Measurements from ENCODE around the gene PHF2.

The PHF2 gene

DNA sequence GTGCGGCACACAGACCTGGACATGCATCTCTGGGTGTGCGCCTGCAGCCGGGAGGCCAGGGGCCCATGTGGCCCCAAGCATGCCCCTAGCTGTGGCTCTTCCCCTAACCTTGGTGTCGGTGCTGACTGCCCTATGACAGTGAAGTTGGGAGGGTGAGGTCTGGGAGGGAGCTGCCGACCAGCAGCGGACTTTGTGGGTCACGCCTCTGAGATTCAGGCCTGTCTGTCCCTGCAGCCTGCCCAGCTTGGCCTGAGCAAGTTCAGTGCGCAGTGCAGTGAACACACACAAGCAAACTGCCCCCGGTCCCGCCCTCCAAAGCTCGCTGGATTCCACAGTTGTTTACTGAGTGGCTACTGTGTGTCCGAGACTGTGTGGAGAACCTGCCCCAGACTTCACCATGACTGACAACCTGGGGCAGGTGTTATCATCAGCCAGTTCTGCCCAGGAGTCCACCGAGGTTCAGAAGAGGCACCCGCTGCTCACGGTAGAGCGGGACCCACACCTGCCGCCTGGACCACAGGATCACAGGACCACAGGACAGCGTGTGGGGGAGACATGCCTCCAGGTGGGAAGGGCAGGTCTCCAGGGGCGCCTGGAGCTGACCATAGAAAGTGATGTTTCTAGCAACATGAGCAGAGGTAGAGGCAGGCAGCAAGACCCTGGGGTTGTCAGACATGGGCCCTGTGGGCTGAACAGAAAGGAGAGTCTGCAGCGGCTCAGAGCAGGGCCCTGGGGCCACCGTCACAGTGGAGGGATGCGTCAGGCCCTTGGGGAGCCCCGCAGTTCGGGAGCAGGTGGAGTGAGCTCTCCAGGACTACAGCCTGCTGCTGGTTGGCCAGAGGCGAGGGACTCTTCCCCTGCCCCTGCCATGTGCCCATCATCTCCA is 105.1 kb downstream of the PHF2 start:
- POLR2A ChIA-PET = no interaction called here
- CTCF ChIA-PET = interaction anchor here (0.6 to 2.8 kb wide), 3 partner anchors 33 to 321 kb away, joined by 3 to 14 read pairs (median 3); no protein-coding TSS in a partner anchor
- no peak for DNase-seq (ENCODE audit: extremely low spot score)
- TF ChIP-seq ARNT (IDR thresholded peaks at IDR 0.05) = no peak
- no peak for TF ChIP-seq ZNF384 (IDR thresholded peaks at IDR 0.05)
- no peak for TF ChIP-seq L3MBTL2 (conservative IDR thresholded peaks at IDR 0.05)
- TF ChIP-seq SP1 (IDR thresholded peaks at IDR 0.05) = no peak
- no peak for TF ChIP-seq FOXK2 (IDR thresholded peaks at IDR 0.05)
- TF ChIP-seq TARDBP (IDR thresholded peaks at IDR 0.05) = no peak
- TF ChIP-seq NFRKB (IDR thresholded peaks at IDR 0.05) = no peak
- TF ChIP-seq, protein P1, sequence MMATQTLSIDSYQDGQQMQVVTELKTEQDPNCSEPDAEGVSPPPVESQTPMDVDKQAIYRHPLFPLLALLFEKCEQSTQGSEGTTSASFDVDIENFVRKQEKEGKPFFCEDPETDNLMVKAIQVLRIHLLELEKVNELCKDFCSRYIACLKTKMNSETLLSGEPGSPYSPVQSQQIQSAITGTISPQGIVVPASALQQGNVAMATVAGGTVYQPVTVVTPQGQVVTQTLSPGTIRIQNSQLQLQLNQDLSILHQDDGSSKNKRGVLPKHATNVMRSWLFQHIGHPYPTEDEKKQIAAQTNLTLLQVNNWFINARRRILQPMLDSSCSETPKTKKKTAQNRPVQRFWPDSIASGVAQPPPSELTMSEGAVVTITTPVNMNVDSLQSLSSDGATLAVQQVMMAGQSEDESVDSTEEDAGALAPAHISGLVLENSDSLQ (IDR thresholded peaks at IDR 0.05) = no peak
- no peak for TF ChIP-seq LEF1 (IDR thresholded peaks at IDR 0.05; ENCODE audit: borderline replicate concordance)

DNA sequence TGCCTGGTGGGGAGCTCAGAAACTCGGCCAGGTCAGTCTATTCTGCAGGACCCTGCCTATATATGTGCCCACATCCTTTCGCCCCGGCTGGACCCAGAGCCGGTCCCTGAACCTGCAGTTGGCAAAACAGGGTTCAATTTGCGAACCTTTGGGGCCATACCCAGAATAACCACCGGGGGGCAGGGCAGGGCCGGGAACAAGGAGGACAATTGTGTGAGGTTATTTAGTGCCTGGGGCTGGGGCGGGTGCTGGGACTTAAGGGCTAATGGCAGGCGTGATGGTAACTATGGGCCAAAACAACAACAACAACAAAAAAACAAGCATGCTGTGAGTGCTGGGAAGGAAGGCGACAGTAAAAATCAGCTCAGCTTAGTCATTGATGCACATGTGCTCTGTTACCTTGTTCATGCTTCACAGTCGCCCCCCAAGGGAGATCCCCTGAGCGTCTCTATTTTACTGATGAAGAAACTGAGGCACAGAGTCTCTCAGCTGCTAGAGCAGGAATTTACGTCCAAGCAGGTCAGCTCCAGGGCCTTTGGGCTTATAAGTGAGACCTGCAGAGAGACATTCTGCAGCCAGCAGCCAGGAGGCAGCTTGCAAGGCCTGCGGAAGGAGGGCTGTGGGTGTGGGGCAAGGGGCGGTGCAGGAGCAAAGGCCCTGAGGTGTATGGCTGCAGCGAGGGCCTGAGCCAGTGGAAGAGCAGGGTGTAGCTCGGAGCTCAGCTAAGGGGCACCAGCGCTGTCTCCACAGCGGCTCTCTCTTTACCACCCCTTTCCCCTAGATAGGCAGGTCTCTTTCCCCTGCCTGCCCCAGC is 106.0 kb downstream of the PHF2 start:
- peak; percentile 73 for DNase-seq (ENCODE audit: extremely low spot score)
- POLR2A ChIA-PET = interaction anchor here (0.5 kb wide), 1 partner anchor 663 kb away, joined by 3 read pairs; no protein-coding TSS in a partner anchor
- CTCF ChIA-PET = interaction anchor here (0.6 to 2.8 kb wide), 3 partner anchors 34 to 320 kb away, joined by 3 to 14 read pairs (median 3); no protein-coding TSS in a partner anchor
- TF ChIP-seq SUZ12 (IDR thresholded peaks at IDR 0.05) = no peak
- no peak for TF ChIP-seq FOXM1 (IDR thresholded peaks at IDR 0.05; ENCODE audit: borderline replicate concordance)
- TF ChIP-seq, protein P1 (IDR thresholded peaks at IDR 0.05) = no peak
- no peak for TF ChIP-seq ARNT (IDR thresholded peaks at IDR 0.05)
- no peak for TF ChIP-seq FOXA1 (IDR thresholded peaks at IDR 0.05)
- no peak for TF ChIP-seq SP1 (IDR thresholded peaks at IDR 0.05)
- no peak for TF ChIP-seq CTBP1 (IDR thresholded peaks at IDR 0.05; ENCODE audit: borderline replicate concordance)
- TF ChIP-seq LEF1 (IDR thresholded peaks at IDR 0.05; ENCODE audit: borderline replicate concordance) = no peak
- TF ChIP-seq BHLHE40 (IDR thresholded peaks at IDR 0.05; ENCODE audit: borderline replicate concordance) = no peak
- TF ChIP-seq FOXK2 (IDR thresholded peaks at IDR 0.05) = no peak
- no peak for TF ChIP-seq L3MBTL2 (conservative IDR thresholded peaks at IDR 0.05)
- no peak for TF ChIP-seq TARDBP (IDR thresholded peaks at IDR 0.05)
- no peak for TF ChIP-seq ZNF384 (IDR thresholded peaks at IDR 0.05)
- no peak for TF ChIP-seq NFRKB (IDR thresholded peaks at IDR 0.05)
- no peak for TF ChIP-seq ELF4 (IDR thresholded peaks at IDR 0.05)
- no peak for TF ChIP-seq HDGF (IDR thresholded peaks at IDR 0.05; ENCODE audit: borderline replicate concordance)

DNA sequence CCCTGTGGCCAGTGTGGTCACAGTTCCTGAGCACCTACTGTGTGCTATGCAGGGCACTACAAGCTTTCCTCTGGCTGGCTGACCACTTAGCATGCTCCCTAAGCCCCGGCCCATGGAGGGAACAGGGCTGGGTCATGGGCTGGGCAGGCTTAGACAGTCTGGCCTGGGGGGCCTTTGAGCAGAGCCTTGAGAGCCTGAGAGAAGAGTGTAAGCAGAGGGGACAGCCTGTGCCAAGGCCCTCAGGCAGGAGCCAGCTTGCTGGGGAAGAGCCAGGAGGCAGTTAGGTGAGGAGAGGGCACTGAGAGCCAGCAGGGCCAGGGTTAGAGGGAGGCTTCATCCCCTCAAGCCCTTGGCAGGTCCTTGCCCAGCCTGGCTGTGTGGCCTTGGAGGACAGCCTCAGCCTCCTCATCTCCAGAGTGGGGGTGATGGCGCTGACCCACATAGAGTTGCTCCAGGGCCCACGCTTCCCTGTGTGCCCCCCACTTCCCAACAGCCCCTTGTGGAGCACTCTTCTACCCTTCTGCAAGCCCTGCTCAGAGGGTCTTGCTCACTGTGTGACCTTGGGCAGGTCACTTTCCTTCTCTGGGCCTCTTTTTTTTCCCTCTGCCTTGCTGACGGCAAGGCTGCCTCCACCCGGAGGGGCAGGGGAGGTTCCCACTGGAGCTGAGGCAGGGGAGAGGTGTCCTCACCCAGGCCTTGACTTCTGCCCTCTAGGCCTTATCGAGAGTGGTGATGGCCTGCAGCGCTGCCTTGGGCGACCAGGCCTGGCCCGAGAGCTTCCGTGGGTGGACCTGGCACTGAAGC is 107.1 kb downstream of the PHF2 start:
- peak; percentile 3 for DNase-seq (ENCODE audit: extremely low spot score)
- POLR2A ChIA-PET = no interaction called here
- TF ChIP-seq NFRKB (IDR thresholded peaks at IDR 0.05) (no peak), SUZ12 (IDR thresholded peaks at IDR 0.05) (no peak), HDGF (IDR thresholded peaks at IDR 0.05; ENCODE audit: borderline replicate concordance) (no peak), CTBP1 (IDR thresholded peaks at IDR 0.05; ENCODE audit: borderline replicate concordance) (no peak)
- TF ChIP-seq, protein P1 (IDR thresholded peaks at IDR 0.05) = no peak
- CTCF ChIA-PET = interaction anchor here (2.8 kb wide), 1 partner anchor 319 kb away, joined by 14 read pairs; no protein-coding TSS in a partner anchor

DNA sequence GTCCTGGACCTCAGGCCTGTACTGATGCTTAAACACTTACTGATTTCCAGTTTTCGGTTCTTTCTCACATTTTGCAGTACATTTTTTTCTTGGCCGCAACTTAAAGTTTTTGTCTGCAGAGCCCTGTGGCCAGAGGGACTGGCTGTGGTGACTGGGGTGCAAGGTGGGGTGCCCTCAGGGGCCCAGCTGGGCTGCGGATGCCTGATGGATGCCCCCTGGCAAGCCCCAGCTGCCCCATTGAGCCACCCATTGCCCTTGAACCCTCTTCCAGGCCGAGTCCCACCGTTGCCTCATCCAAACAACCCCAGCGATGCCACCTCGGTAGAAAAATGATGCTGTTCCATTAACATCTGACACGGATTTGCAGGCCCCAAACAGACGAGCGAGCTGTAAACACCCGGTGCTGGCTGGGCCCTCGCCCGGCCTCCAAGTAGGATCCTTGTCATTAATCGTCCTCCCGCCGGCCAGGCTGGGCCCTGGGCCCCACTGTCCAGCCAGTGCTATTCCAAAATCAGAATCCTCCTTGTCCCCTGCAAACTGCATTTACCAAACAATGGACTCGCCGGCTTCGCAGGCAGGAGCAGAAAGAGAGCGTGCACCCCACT is 107.9 kb downstream of the PHF2 start:
- ChIA-PET POLR2A (no interaction called here), CTCF (no interaction called here)
- no peak for TF ChIP-seq FOXK2 (IDR thresholded peaks at IDR 0.05)
- no peak for TF ChIP-seq LEF1 (IDR thresholded peaks at IDR 0.05; ENCODE audit: borderline replicate concordance)
- no peak for TF ChIP-seq ARNT (IDR thresholded peaks at IDR 0.05)
- no peak for TF ChIP-seq CTBP1 (IDR thresholded peaks at IDR 0.05; ENCODE audit: borderline replicate concordance)
- no peak for TF ChIP-seq TARDBP (IDR thresholded peaks at IDR 0.05)
- TF ChIP-seq, protein P1 (IDR thresholded peaks at IDR 0.05) = no peak
- TF ChIP-seq FOXA1 (IDR thresholded peaks at IDR 0.05) = no peak
- TF ChIP-seq BHLHE40 (IDR thresholded peaks at IDR 0.05; ENCODE audit: borderline replicate concordance) = no peak
- TF ChIP-seq ZNF384 (IDR thresholded peaks at IDR 0.05) = no peak
- TF ChIP-seq ELF4 (IDR thresholded peaks at IDR 0.05) = no peak
- TF ChIP-seq L3MBTL2 (conservative IDR thresholded peaks at IDR 0.05) = no peak
- peak; percentile 1 for DNase-seq (ENCODE audit: extremely low spot score)

All from HEK293T (cell line).